ENCODE data around the gene RASSF9. TPM values are rescaled to one million over a fixed set of nuclear protein-coding genes. Genes with fewer than 3 reads are reported as not detected.

Gene RASSF9
- total RNA-seq, 1 donor from 2014 or later: 1.9 TPM

GRCh38 chr12:85821206-85821605 is 15.0 kb downstream of the RASSF9 start:
- no peak for DNase-seq (ENCODE audit: low spot score)

- DNase-seq (ENCODE audit: low spot score): no peak
These were observed 16.1 kb downstream of the RASSF9 start for GRCh38 chr12:85820101-85820500.

DNA sequence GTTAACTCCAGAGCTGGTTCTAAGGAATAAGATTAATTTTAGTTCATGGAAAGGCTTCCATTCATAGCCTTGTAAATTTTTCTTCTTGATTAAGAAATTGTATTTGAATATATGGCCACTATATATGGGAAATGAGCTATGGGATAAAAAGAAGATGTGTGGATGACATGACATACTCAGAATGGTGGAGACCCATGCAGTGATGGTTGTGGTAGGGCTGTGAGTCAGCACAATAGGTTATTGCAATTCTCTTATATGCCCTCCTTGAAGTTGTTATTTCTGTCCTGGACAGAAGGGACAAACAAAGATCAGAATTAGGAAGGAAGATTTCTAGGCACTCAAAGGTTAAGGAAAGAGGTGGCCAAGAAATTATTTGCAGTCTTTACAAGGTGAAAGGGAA is 21.5 kb downstream of the RASSF9 start:
- DNase-seq (ENCODE audit: low spot score): no peak

- no peak for DNase-seq (ENCODE audit: low spot score)
These were observed 22.1 kb downstream of the RASSF9 start for GRCh38 chr12:85814071-85814470.

GRCh38 chr12:85809500-85809899 is 26.7 kb downstream of the RASSF9 start:
- DNase-seq (ENCODE audit: low spot score): no peak

- no peak for DNase-seq (ENCODE audit: low spot score)
These were observed 28.5 kb downstream of the RASSF9 start for GRCh38 chr12:85807730-85808129.

GRCh38 chr12:85805654-85806053 is 30.6 kb downstream of the RASSF9 start:
- no peak for DNase-seq (ENCODE audit: low spot score)

- DNase-seq (ENCODE audit: low spot score): no peak
These were observed 31.5 kb downstream of the RASSF9 start for GRCh38 chr12:85804663-85805062.

GRCh38 chr12:85803923-85804322 is 32.3 kb downstream of the RASSF9 start:
- DNase-seq (ENCODE audit: low spot score): no peak

- no peak for DNase-seq (ENCODE audit: low spot score)
These were observed 33.0 kb downstream of the RASSF9 start for GRCh38 chr12:85803231-85803630.

- no peak for DNase-seq (ENCODE audit: low spot score)
These were observed 38.1 kb downstream of the RASSF9 start for GRCh38 chr12:85798122-85798521.

- no peak for DNase-seq (ENCODE audit: low spot score)
These were observed 40.2 kb downstream of the RASSF9 start for GRCh38 chr12:85796001-85796400.

- no peak for DNase-seq (ENCODE audit: low spot score)
These were observed 41.7 kb downstream of the RASSF9 start for GRCh38 chr12:85794531-85794930.

DNA sequence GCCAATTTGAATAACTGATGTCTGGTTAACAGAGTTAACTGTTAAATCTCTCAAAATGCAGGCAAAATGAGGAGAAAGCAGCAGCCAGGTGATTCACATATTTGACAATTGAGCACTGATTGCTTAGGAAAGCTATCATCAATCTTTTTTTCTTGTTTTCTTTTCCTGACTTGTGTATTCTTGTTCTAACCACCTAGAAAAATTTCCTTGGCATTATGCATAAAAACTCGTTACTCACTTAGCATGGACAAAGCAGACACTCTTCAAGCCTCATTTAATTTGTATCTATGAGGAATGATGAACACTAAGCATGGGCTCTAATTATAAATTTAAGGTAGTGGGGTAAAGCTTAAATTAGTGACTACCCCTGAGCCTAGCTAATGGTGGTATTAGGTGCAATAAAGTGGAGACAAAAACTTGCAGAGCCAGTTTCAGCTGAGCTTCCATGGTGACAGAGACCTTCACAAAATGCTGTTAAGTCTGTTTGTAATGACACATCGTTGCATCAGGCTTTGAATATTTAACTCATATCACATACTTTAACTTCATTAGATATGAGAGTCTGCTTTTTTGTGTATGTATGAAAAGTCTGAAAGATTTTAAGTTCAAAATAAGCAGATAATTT is 52.0 kb downstream of the RASSF9 start:
- no peak for DNase-seq (ENCODE audit: low spot score)

- no peak for DNase-seq (ENCODE audit: low spot score)
These were observed 53.5 kb downstream of the RASSF9 start for GRCh38 chr12:85782711-85783110.

- DNase-seq (ENCODE audit: low spot score): no peak
These were observed 54.4 kb downstream of the RASSF9 start for GRCh38 chr12:85781766-85782165.

GRCh38 chr12:85779768-85780167 is 56.4 kb downstream of the RASSF9 start:
- no peak for DNase-seq (ENCODE audit: low spot score)

DNA sequence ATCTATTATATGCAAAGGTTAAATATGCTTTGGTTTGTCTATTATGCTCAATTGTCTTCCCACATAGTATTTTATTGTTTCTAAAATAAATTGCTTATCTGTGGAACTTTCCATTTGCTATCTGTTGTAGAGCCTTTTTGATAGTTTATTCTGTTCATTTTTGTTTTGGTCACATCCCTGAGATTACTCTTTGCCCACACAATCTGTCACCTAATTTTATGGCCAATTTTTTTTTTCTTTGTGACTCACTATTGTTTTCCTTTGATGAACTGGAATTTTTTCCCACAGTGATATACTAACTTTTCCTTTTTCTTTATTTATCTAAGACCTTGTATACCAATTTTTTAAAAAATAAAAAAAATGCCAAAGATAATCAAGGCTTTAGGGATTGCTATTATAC is 61.1 kb downstream of the RASSF9 start:
- DNase-seq (ENCODE audit: low spot score): no peak

DNA sequence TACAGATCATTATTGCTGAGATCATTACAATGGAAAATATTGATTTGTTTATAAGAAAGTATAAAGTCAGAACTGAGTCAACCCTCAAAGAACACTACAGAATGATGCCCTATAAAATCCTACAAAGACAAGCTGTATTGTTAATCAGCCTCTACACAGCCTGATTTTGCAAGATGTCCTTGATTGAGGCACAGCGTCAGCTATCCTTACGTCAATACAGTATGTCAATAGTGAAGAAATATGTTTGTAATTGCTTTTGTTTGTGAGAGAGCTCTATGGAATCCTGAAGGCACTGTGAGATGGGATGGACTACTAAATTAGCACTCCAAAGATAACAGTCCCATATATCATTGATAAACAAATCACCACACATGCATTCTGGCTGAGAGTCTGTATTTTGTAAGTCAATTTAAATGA is 70.7 kb downstream of the RASSF9 start:
- no peak for DNase-seq (ENCODE audit: low spot score)

DNA sequence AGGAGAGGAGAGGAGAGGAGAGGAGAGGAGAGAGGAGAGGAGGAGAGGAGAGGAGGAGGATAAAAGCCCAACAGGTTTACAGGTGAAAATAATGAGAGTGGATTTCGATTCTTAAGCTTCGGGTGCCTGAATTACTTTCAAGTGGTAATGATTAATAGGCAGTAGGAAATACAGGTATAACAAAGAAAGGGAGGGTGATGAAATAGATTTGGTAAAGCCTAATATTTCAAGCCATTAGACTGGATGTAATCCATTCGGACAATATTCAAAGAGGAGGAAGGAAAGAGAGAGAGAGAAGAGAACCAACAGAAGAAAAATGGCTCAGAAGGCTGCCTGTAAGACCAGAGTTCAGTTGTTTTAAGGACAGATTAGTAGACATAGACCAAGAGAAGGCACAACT is 76.6 kb downstream of the RASSF9 start:
- no peak for DNase-seq (ENCODE audit: low spot score)

- no peak for DNase-seq (ENCODE audit: low spot score)
These were observed 77.1 kb downstream of the RASSF9 start for GRCh38 chr12:85759091-85759490.

- no peak for DNase-seq (ENCODE audit: low spot score)
These were observed 80.4 kb downstream of the RASSF9 start for GRCh38 chr12:85755760-85756159.
